KMS-11 (cell line): ENCODE measurements around the gene AHCY.

Experiments
- H2AFZ ChIP-seq: fragments of 200-600 bp; sonication (generic); 2 replicates; pipeline ENCODE4 v1.6.1; 2016; ENCODE audit warnings: antibody characterized with exemption, mixed run types, low read depth
- H3K27ac ChIP-seq: fragments of 200-600 bp; sonication (generic); 2 replicates; pipeline ENCODE4 v1.6.1; 2016; ENCODE audit warnings: mild to moderate bottlenecking, mixed run types
- H3K27me3 ChIP-seq: fragments of 200-600 bp; sonication (generic); 2 replicates; pipeline ENCODE4 v1.6.1; 2017; ENCODE audit warnings: mild to moderate bottlenecking, low read depth, mixed run types, moderate library complexity; ENCODE audit not compliant: insufficient read depth
- H3K36me3 ChIP-seq: fragments of 200-600 bp; sonication (generic); 2 replicates; pipeline ENCODE4 v1.6.1; 2017; ENCODE audit warnings: mild to moderate bottlenecking, mixed run types; ENCODE audit not compliant: insufficient read depth
- H3K4me1 ChIP-seq: fragments of 200-600 bp; sonication (generic); 2 replicates; pipeline ENCODE4 v1.6.1; 2016; ENCODE audit warnings: mild to moderate bottlenecking, low read depth, mixed run types; ENCODE audit not compliant: poor library complexity, severe bottlenecking
- H3K4me2 ChIP-seq: fragments of 200-600 bp; sonication (generic); 2 replicates; pipeline ENCODE4 v1.7.0; 2016; ENCODE audit warnings: mild to moderate bottlenecking, mixed run types
- H3K4me3 ChIP-seq: fragments of 200-600 bp; sonication (generic); IDR thresholded peaks from 2 replicates; pipeline ENCODE4 v1.6.1; 2017; ENCODE audit warnings: low read depth, low read length, mixed read lengths; ENCODE audit not compliant: insufficient read depth
- H3K79me2 ChIP-seq: fragments of 200-600 bp; sonication (generic); 2 replicates; pipeline ENCODE4 v1.6.1; 2016; ENCODE audit warnings: low read depth, mixed run types; ENCODE audit not compliant: insufficient read depth
- H3K9ac ChIP-seq: fragments of 200-600 bp; sonication (generic); 2 replicates; pipeline ENCODE4 v1.6.1; 2016; ENCODE audit warnings: mild to moderate bottlenecking, mixed run types
- H4K20me1 ChIP-seq: fragments of 200-600 bp; sonication (generic); 2 replicates; pipeline ENCODE4 v1.6.1; 2016; ENCODE audit warnings: mild to moderate bottlenecking, mixed run types; ENCODE audit not compliant: insufficient read depth
- TF ChIP-seq, protein P1 (sequence below): fragments of 200-600 bp; sonication (generic); conservative IDR thresholded peaks from 2 replicates; pipeline ENCODE4 v1.6.1; 2017; ENCODE audit warnings: low read depth, mild to moderate bottlenecking, antibody characterized with exemption, low read length, moderate library complexity, mixed read lengths

Gene AHCY

DNA sequence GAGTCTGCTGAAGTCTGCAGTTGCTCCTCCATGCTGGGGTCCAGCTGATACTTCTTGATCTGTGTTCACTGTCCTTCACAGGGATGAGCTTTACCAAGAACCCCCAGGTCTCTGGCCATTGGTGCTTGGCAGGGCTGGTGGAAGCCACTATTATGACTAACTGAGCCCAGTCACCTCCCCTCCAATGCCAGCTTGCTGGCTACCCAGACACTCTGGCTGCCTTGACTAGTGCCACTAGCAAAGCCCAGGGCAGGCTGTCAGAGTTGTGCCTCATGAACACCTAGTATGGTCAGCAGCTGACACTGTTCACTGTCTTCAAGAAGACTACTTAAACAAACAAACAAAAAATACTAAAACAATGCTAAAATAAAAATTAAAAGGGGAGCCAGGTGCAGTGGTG is 53.1 kb downstream of the AHCY start:
- peak overlapping the region; percentile 40; the same call in 1 of the 2 replicates for H3K4me2 ChIP-seq
- no peak overlapping the region for H3K9ac ChIP-seq
- H3K79me2 ChIP-seq: no peaks in the 10 kb centered on the region
- TF ChIP-seq, protein P1, sequence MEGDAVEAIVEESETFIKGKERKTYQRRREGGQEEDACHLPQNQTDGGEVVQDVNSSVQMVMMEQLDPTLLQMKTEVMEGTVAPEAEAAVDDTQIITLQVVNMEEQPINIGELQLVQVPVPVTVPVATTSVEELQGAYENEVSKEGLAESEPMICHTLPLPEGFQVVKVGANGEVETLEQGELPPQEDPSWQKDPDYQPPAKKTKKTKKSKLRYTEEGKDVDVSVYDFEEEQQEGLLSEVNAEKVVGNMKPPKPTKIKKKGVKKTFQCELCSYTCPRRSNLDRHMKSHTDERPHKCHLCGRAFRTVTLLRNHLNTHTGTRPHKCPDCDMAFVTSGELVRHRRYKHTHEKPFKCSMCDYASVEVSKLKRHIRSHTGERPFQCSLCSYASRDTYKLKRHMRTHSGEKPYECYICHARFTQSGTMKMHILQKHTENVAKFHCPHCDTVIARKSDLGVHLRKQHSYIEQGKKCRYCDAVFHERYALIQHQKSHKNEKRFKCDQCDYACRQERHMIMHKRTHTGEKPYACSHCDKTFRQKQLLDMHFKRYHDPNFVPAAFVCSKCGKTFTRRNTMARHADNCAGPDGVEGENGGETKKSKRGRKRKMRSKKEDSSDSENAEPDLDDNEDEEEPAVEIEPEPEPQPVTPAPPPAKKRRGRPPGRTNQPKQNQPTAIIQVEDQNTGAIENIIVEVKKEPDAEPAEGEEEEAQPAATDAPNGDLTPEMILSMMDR: no peak
- H3K27me3 ChIP-seq: no peaks in the 10 kb centered on the region
- peaks cover 30% of the 10 kb centered on the region for H3K4me1 ChIP-seq
- H2AFZ ChIP-seq: no peak overlapping the region
- no peak overlapping the region for H3K4me3 ChIP-seq
- H4K20me1 ChIP-seq: no peaks in the 10 kb centered on the region
- H3K36me3 ChIP-seq: no peaks in the 10 kb centered on the region
- no peak overlapping the region for H3K27ac ChIP-seq

DNA sequence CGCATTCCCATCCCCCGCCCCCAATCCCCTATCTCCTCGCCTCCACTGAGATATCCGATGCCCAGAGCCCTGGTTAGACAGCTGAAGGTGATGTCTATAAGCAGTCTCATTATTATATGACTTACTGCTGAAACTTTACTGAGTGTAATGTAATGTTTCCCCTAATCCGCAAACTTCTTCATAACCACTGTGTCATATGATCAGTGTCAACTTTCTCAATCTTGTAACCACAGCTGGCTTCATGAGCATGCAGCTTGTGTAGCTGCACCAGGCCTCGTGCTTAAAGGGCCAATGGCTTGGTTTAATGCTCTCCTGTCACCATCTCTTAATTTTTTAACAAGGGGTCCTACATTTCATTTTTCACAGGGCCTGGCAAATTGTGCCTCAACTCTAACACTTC is 53.9 kb downstream of the AHCY start:
- Histone ChIP-seq H3K4me1 (peaks cover 30% of the 10 kb centered on the region), H3K79me2 (no peaks in the 10 kb centered on the region), H2AFZ (0 out of 2 replicates have a peak overlapping the region, but pooled peaks have one; percentile 1), H3K9ac (no peak overlapping the region), H3K27ac (peak overlapping the region; percentile 6; the same call in 1 of the 2 replicates), H3K4me3 (no peak overlapping the region), H3K36me3 (no peaks in the 10 kb centered on the region), H4K20me1 (no peaks in the 10 kb centered on the region), H3K4me2 (peak overlapping the region; percentile 40), H3K27me3 (no peaks in the 10 kb centered on the region)
- TF ChIP-seq, protein P1: no peak

DNA sequence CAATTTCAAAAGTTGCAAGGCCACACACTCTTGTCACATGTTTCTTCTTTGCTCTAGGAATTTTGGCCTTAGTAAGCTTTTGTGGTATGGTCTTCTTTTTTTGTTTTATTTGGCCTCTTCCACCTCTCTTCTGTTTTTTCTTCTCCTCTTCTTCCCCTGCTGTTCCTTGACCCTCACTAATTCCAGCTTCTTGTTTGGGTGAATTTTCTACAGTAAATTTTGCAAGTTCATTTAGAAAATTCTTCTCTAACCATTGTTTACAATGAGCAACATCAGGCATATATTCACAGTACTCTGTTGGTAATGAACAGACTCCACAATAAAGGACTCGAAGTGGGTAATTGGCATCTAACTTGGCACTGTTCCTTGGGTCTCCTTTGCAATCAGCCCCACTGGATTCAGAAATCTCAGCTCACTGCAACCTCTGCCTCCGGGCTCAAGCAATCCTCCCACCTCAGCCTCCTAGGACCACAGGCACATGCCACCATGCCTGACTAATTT is 57.0 kb downstream of the AHCY start:
- no peaks in the 10 kb centered on the region for H3K27me3 ChIP-seq
- no peak overlapping the region for H3K4me3 ChIP-seq
- H3K27ac ChIP-seq: no peak overlapping the region
- H4K20me1 ChIP-seq: no peaks in the 10 kb centered on the region
- H3K9ac ChIP-seq: no peak overlapping the region
- no peaks in the 10 kb centered on the region for H3K79me2 ChIP-seq
- H2AFZ ChIP-seq: no peak overlapping the region
- TF ChIP-seq, protein P1: no peak
- no peaks in the 10 kb centered on the region for H3K36me3 ChIP-seq
- H3K4me2 ChIP-seq: no peak overlapping the region
- peaks cover 45% of the 10 kb centered on the region for H3K4me1 ChIP-seq

DNA sequence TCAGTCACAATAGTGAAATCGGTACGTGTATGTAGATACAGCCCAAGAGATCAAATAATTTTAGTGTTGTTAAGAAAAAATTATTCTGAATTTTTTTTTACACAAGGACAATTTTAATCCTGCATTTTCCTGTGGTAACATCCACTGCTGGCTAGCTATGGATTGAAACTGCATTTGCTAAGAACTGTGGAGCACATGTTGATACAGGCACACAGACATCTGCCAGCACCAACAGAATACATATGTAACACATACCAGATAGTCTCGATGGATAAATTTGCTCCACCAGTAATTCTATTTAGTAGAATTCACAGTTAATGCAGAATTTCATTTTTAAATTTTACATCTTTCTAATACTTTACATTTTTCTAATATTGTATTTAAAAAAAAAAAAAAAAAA is 59.8 kb downstream of the AHCY start:
- Histone ChIP-seq H3K9ac (no peak overlapping the region), H3K4me2 (no peak overlapping the region), H3K4me1 (peaks cover 37% of the 10 kb centered on the region)

More for the DNA sequence above, 59.8 kb downstream of the AHCY start:
- H3K27me3 ChIP-seq: no peaks in the 10 kb centered on the region
- no peak overlapping the region for H3K4me3 ChIP-seq
- H2AFZ ChIP-seq: no peak overlapping the region
- no peaks in the 10 kb centered on the region for H3K36me3 ChIP-seq
- TF ChIP-seq, protein P1: no peak
- H4K20me1 ChIP-seq: no peaks in the 10 kb centered on the region
- no peak overlapping the region for H3K27ac ChIP-seq
- no peaks in the 10 kb centered on the region for H3K79me2 ChIP-seq
